K562 (cell line): ENCODE measurements around the gene DBH. TPM values are rescaled to one million over a fixed set of nuclear protein-coding genes. Genes with fewer than 3 reads are reported as not detected.

Source experiments
- POLR2AphosphoS5 ChIP-seq: IDR thresholded peaks from 2 replicates; pipeline ENCODE4 v1.6.1; 2011; ENCODE audit warnings: mild to moderate bottlenecking, low read depth, low read length, moderate library complexity; ENCODE audit not compliant: control insufficient read depth, insufficient read depth
- STAT5B ChIP-seq: fragments of 250-450 bp; sonication (Bioruptor Pico); IDR thresholded peaks from 2 replicates; pipeline ENCODE4 v1.8.0; 2021; ENCODE audit warnings: mild to moderate bottlenecking, inconsistent platforms
- TCFL5 ChIP-seq: fragments of 250-450 bp; sonication (Bioruptor Pico); conservative IDR thresholded peaks from 2 replicates; pipeline ENCODE4 v1.6.1; 2021; ENCODE audit warnings: mild to moderate bottlenecking, moderate library complexity, matching md5 sums
- polyA plus RNA-seq, 8 experiments: library from polyadenylated mRNA; depleted of rRNA in 4 of 8; stranded (reverse) in 5 of 8; unstranded in 3 of 8; fragments of >200 nt; fragmentation: Nextera tagmentation in 2 of 8; fragmentation: Illumina TruSeq in 1 of 8; extraction: Ambion mirVana in 2 of 8; extraction: Trizol in 1 of 8; gene quantifications; 2 replicates each; pipeline versions ENCODE4 v1.2.1 to v1.2.3, GENCODE V29; 2011 to 2014; ENCODE audit warnings: inconsistent platforms in 1 of 8, missing spikeins in 1 of 8
- total RNA-seq, 7 experiments: library from RNA; depleted of rRNA in 6 of 7; stranded (reverse); fragments of >200 nt in 6 of 7; fragmentation: Illumina TruSeq in 2 of 7; extraction: Trizol in 2 of 7; gene quantifications; 2 replicates each; pipeline versions ENCODE4 v1.2.1 to v1.2.3, GENCODE V29; 2011 to 2021; ENCODE audit warnings: low replicate concordance in 1 of 7
- TF ChIP-seq, protein P1 (sequence below), 2 experiments: fragments of 450-650 bp in 1 of 2; sonication (generic) in 1 of 2; formaldehyde crosslinking in 1 of 2; IDR thresholded peaks; 2 replicates each; pipeline versions ENCODE4 v1.7.1 to v1.9.0; 2016 to 2022; ENCODE audit warnings: inconsistent platforms in 1 of 2, mild to moderate bottlenecking in 1 of 2, missing genetic modification reagents in 1 of 2
- TF ChIP-seq, protein P2 (sequence below): fragments of 450-650 bp; IDR thresholded peaks from 2 replicates; pipeline ENCODE4 v1.6.1; 2016; ENCODE audit warnings: borderline replicate concordance
- TF ChIP-seq, protein P3 (sequence below), 2 experiments: fragments of 450-650 bp; conservative IDR thresholded peaks; 2 replicates each; pipeline ENCODE4 v1.6.1; 2017; ENCODE audit warnings: mild to moderate bottlenecking in 2 of 2, moderate library complexity in 2 of 2

The DBH gene
- total and polyA plus RNA-seq, 9 of the 15 experiments (the other 6 are each of a cell fraction or from before 2014, with no cell fraction given), result not detected

DNA sequence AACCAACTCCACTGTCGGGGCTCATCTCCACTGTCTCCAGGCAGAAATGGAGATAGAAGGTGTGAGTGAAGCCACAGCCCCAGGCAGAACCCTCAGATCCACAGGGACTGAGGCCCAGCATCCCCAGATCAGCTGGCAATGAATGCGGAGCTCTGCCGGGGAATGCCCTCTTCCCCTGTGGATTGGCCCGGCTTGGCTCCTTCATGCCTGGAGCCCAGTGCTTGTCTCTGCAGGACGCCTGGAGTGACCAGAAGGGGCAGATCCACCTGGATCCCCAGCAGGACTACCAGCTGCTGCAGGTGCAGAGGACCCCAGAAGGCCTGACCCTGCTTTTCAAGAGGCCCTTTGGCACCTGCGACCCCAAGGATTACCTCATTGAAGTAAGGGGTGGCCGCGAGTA is 3.5 kb downstream of the DBH start (continued):
- TF ChIP-seq, protein P1, sequence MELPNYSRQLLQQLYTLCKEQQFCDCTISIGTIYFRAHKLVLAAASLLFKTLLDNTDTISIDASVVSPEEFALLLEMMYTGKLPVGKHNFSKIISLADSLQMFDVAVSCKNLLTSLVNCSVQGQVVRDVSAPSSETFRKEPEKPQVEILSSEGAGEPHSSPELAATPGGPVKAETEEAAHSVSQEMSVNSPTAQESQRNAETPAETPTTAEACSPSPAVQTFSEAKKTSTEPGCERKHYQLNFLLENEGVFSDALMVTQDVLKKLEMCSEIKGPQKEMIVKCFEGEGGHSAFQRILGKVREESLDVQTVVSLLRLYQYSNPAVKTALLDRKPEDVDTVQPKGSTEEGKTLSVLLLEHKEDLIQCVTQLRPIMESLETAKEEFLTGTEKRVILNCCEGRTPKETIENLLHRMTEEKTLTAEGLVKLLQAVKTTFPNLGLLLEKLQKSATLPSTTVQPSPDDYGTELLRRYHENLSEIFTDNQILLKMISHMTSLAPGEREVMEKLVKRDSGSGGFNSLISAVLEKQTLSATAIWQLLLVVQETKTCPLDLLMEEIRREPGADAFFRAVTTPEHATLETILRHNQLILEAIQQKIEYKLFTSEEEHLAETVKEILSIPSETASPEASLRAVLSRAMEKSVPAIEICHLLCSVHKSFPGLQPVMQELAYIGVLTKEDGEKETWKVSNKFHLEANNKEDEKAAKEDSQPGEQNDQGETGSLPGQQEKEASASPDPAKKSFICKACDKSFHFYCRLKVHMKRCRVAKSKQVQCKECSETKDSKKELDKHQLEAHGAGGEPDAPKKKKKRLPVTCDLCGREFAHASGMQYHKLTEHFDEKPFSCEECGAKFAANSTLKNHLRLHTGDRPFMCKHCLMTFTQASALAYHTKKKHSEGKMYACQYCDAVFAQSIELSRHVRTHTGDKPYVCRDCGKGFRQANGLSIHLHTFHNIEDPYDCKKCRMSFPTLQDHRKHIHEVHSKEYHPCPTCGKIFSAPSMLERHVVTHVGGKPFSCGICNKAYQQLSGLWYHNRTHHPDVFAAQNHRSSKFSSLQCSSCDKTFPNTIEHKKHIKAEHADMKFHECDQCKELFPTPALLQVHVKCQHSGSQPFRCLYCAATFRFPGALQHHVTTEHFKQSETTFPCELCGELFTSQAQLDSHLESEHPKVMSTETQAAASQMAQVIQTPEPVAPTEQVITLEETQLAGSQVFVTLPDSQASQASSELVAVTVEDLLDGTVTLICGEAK (IDR thresholded peaks at IDR 0.05), result no peak
- TF ChIP-seq, protein P1 (CRISPR knock-in tag; IDR thresholded peaks at IDR 0.05), result no peak
- TF ChIP-seq TCFL5 (CRISPR knock-in tag), result no peak
- TF ChIP-seq, protein P2, sequence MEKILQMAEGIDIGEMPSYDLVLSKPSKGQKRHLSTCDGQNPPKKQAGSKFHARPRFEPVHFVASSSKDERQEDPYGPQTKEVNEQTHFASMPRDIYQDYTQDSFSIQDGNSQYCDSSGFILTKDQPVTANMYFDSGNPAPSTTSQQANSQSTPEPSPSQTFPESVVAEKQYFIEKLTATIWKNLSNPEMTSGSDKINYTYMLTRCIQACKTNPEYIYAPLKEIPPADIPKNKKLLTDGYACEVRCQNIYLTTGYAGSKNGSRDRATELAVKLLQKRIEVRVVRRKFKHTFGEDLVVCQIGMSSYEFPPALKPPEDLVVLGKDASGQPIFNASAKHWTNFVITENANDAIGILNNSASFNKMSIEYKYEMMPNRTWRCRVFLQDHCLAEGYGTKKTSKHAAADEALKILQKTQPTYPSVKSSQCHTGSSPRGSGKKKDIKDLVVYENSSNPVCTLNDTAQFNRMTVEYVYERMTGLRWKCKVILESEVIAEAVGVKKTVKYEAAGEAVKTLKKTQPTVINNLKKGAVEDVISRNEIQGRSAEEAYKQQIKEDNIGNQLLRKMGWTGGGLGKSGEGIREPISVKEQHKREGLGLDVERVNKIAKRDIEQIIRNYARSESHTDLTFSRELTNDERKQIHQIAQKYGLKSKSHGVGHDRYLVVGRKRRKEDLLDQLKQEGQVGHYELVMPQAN, result no peak
- TF ChIP-seq, protein P3, sequence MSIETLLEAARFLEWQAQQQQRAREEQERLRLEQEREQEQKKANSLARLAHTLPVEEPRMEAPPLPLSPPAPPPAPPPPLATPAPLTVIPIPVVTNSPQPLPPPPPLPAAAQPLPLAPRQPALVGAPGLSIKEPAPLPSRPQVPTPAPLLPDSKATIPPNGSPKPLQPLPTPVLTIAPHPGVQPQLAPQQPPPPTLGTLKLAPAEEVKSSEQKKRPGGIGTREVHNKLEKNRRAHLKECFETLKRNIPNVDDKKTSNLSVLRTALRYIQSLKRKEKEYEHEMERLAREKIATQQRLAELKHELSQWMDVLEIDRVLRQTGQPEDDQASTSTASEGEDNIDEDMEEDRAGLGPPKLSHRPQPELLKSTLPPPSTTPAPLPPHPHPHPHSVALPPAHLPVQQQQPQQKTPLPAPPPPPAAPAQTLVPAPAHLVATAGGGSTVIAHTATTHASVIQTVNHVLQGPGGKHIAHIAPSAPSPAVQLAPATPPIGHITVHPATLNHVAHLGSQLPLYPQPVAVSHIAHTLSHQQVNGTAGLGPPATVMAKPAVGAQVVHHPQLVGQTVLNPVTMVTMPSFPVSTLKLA (conservative IDR thresholded peaks at IDR 0.05), result no peak
- TF ChIP-seq STAT5B (CRISPR knock-in tag), result no peak
- no peak for TF ChIP-seq POLR2AphosphoS5
